HepG2 (cell line): ENCODE measurements around the gene MAML1. TPM values are rescaled to one million over a fixed set of nuclear protein-coding genes. Genes with fewer than 3 reads are reported as not detected.

ENCODE experiments used
- ATAC-seq: fragments of 200-7000 bp; cut with Tn5 transposase; 3 replicates; pipeline ENCODE4 v1.9.1; 2020; ENCODE audit warnings: mild to moderate bottlenecking, moderate library complexity
- BruUV-seq: library from RNA; stranded (reverse); fragments of 400-500 nt; replicated peaks from 2 replicates; lab custom pipeline; 2021; lab: Mats Ljungman, UMichigan
- CTCF ChIA-PET: fragments of 300-600 bp; formaldehyde crosslinking; extraction: SDS; loops from one replicate; lab custom pipeline; 2021; ENCODE audit warnings: low total read pairs, inconsistent platforms, low intra/inter-chr PET ratio; lab: Yijun Ruan, JAX
- POLR2A ChIA-PET: fragments of 350-600 bp; sonication (Branson Sonifier 250); formaldehyde crosslinking; loops from one replicate; lab custom pipeline; 2020; ENCODE audit warnings: antibody characterized with exemption, inconsistent platforms; lab: Yijun Ruan, JAX
- DNase-seq: peaks from one replicate; pipeline ENCODE4 v3.0.0-alpha.2; 2015; ENCODE audit warnings: low spot score
- FAIRE-seq: peaks from 3 replicates; lab custom pipeline; 2011; peaks lifted over from hg19 to GRCh38; lab: Jason Lieb, UNC
- H2AFZ ChIP-seq: one replicate; pipeline ENCODE4 v1.6.1; 2011; ENCODE audit warnings: low read length, inconsistent platforms
- H3K27ac ChIP-seq: fragments of 300-600 bp; 3 replicates; pipeline ENCODE4 v1.8.0; 2011; ENCODE audit warnings: mixed run types, mild to moderate bottlenecking, mixed read lengths, low read length, inconsistent platforms; ENCODE audit not compliant: insufficient read depth; ENCODE audit errors: extremely low read length
- H3K27me3 ChIP-seq, 2 experiments: fragments of 200-600 bp in 1 of 2; 2 replicates in 1 of 2; 3 replicates in 1 of 2; pipeline versions ENCODE4 v1.6.0 to v1.8.0; 2011; ENCODE audit warnings: low read length in 2 of 2, mild to moderate bottlenecking in 2 of 2, moderate library complexity in 2 of 2, inconsistent platforms in 1 of 2; ENCODE audit not compliant: insufficient read depth in 2 of 2, control insufficient read depth in 1 of 2
- H3K36me3 ChIP-seq, 2 experiments: fragments of 200-600 bp in 1 of 2; replicated peaks in 1 of 2; 2 replicates in 1 of 2; 3 replicates in 1 of 2; pipeline versions ENCODE4 v1.5.1 to v1.8.0; 2011; ENCODE audit warnings: low read length in 2 of 2, inconsistent platforms in 1 of 2; ENCODE audit not compliant: insufficient read depth in 2 of 2, control insufficient read depth in 1 of 2
- H3K4me1 ChIP-seq: 2 replicates; pipeline ENCODE4 v1.5.1; 2012; ENCODE audit warnings: low read length, inconsistent platforms; ENCODE audit not compliant: insufficient read depth
- H3K4me2 ChIP-seq: 2 replicates; pipeline ENCODE4 v1.6.0; 2011; ENCODE audit warnings: low read depth, low read length, inconsistent platforms
- H3K4me3 ChIP-seq, 3 experiments: fragments of 200-600 bp in 1 of 3; sonication (generic), shearing (Covaris generic) in 1 of 3; replicated peaks in 1 of 3; 2 replicates each; pipeline ENCODE4 v1.5.1; 2011 to 2016; ENCODE audit warnings: low read length in 3 of 3, inconsistent platforms in 2 of 3, low read depth in 2 of 3, mild to moderate bottlenecking in 2 of 3, control low read depth in 1 of 3, mixed read lengths in 1 of 3; ENCODE audit not compliant: insufficient read depth in 1 of 3
- H3K79me2 ChIP-seq: one replicate; pipeline ENCODE4 v1.6.1; 2011; ENCODE audit warnings: low read length, inconsistent platforms; ENCODE audit not compliant: insufficient read depth
- H3K9ac ChIP-seq: 2 replicates; pipeline ENCODE4 v1.6.0; 2011; ENCODE audit warnings: mild to moderate bottlenecking, low read depth, low read length, inconsistent platforms; ENCODE audit not compliant: insufficient read depth
- H3K9me3 ChIP-seq: 2 replicates; pipeline ENCODE4 v1.5.1; 2012; ENCODE audit warnings: mild to moderate bottlenecking, low read length
- H4K20me1 ChIP-seq: 2 replicates; pipeline ENCODE4 v1.6.0; 2011; ENCODE audit warnings: inconsistent platforms, mild to moderate bottlenecking, low read length, moderate library complexity; ENCODE audit not compliant: insufficient read depth
- GABPB1 ChIP-seq: IDR thresholded peaks from 2 replicates; pipeline ENCODE4 v1.6.1; 2016; ENCODE audit warnings: mild to moderate bottlenecking, missing genetic modification reagents, moderate library complexity, missing compliant biosample characterization
- JDP2 ChIP-seq: sonication (generic); formaldehyde crosslinking; IDR thresholded peaks from 2 replicates; pipeline ENCODE4 v1.8.1; 2022; ENCODE audit warnings: missing genetic modification reagents, borderline replicate concordance
- KAT2B ChIP-seq: fragments of 150-350 bp; IDR thresholded peaks from 2 replicates; pipeline ENCODE4 v1.6.1; 2014; ENCODE audit warnings: low read depth, low read length, borderline replicate concordance
- POGZ ChIP-seq: sonication (generic); formaldehyde crosslinking; IDR thresholded peaks from 2 replicates; pipeline ENCODE4 v1.4.0; 2020; ENCODE audit warnings: mild to moderate bottlenecking, missing genetic modification reagents
- POLR2A ChIP-seq, 2 experiments: IDR thresholded peaks; 2 replicates each; pipeline ENCODE4 v1.6.1; 2011; ENCODE audit warnings: low read depth in 2 of 2, low read length in 2 of 2, mild to moderate bottlenecking in 1 of 2, moderate library complexity in 1 of 2; ENCODE audit not compliant: insufficient read depth in 1 of 2
- POLR2AphosphoS5 ChIP-seq: IDR thresholded peaks from 2 replicates; pipeline ENCODE4 v1.6.1; 2012; ENCODE audit warnings: low read depth, low read length
- POLR2G ChIP-seq: fragments of 200-400 bp; formaldehyde crosslinking; IDR thresholded peaks from 2 replicates; pipeline ENCODE4 v1.6.1; 2018; ENCODE audit warnings: mild to moderate bottlenecking, low read depth, low read length, moderate library complexity
- RARG ChIP-seq: sonication (generic); formaldehyde crosslinking; IDR thresholded peaks from 2 replicates; pipeline ENCODE4 v1.4.0; 2020; ENCODE audit warnings: low read depth, mild to moderate bottlenecking, missing genetic modification reagents
- RFX3 ChIP-seq: IDR thresholded peaks from 2 replicates; pipeline ENCODE4 v1.6.1; 2016; ENCODE audit warnings: missing biosample characterization, missing genetic modification reagents
- SMAD3 ChIP-seq: sonication (generic); formaldehyde crosslinking; IDR thresholded peaks from 2 replicates; pipeline ENCODE4 v1.4.0; 2020; ENCODE audit warnings: missing genetic modification reagents
- TBX2 ChIP-seq: sonication (generic); formaldehyde crosslinking; IDR thresholded peaks from 2 replicates; pipeline ENCODE4 v1.5.0; 2020; ENCODE audit warnings: missing genetic modification reagents, mild to moderate bottlenecking, borderline replicate concordance
- ZBTB3 ChIP-seq: sonication (generic); formaldehyde crosslinking; IDR thresholded peaks from 2 replicates; pipeline ENCODE4 v1.4.0; 2020; ENCODE audit warnings: low read depth, mild to moderate bottlenecking, moderate library complexity, missing genetic modification reagents, borderline replicate concordance
- ZKSCAN5 ChIP-seq: sonication (generic); formaldehyde crosslinking; IDR thresholded peaks from 2 replicates; pipeline ENCODE4 v1.5.1; 2020; ENCODE audit warnings: mild to moderate bottlenecking, missing genetic modification reagents
- ZNF263 ChIP-seq: sonication (generic); formaldehyde crosslinking; IDR thresholded peaks from 2 replicates; pipeline ENCODE4 v1.4.0; 2020; ENCODE audit warnings: missing genetic modification reagents
- ZNF337 ChIP-seq: sonication (generic); formaldehyde crosslinking; IDR thresholded peaks from 2 replicates; pipeline ENCODE4 v1.5.1; 2020; ENCODE audit warnings: missing genetic modification reagents, low read depth, mild to moderate bottlenecking, borderline replicate concordance
- ZNF382 ChIP-seq: sonication (generic); formaldehyde crosslinking; IDR thresholded peaks from 2 replicates; pipeline ENCODE4 v1.5.0; 2020; ENCODE audit warnings: missing genetic modification reagents, mild to moderate bottlenecking, borderline replicate concordance
- WGBS: methylation state at CpG from one replicate; pipeline ENCODE4 v1.1.6; 2017; ENCODE audit warnings: low lambda C conversion rate; 5-methylcytosine and 5-hydroxymethylcytosine counted together
- in situ Hi-C: cut with HindIII; loops from 2 replicates; pipeline ENCODE4 v1.10.0; 2017; ENCODE audit warnings: low pct_unique_long_range_greater_than_20kb; ENCODE audit not compliant: extremely low pct_ligation_motif_present
- intact Hi-C: fragments of 100-400 bp; cut with micrococcal nuclease; formaldehyde crosslinking; loops from one replicate; pipeline ENCODE4 v1.10.0; 2022; ENCODE audit not compliant: unreplicated experiment
- polyA plus RNA-seq, 8 experiments: library from polyadenylated mRNA; depleted of rRNA in 3 of 8; stranded (reverse) in 7 of 8; unstranded in 1 of 8; fragments of >200 nt; fragmentation: Illumina TruSeq in 4 of 8; extraction: Trizol in 4 of 8; gene quantifications; 2 replicates each; pipeline versions ENCODE4 v1.2.1 to v1.2.3, GENCODE V29; 2011 to 2016; ENCODE audit warnings: low read depth in 4 of 8, missing spikeins in 1 of 8, mixed read lengths in 1 of 8; ENCODE audit not compliant: insufficient read depth in 1 of 8
- total RNA-seq, 5 experiments: library from RNA; depleted of rRNA; stranded (reverse); fragments of >200 nt; fragmentation: Illumina TruSeq; extraction: Trizol; gene quantifications; 2 replicates each; pipeline ENCODE4 v1.2.3, GENCODE V29; 2016; ENCODE audit warnings: low read depth in 1 of 5
- TF ChIP-seq, protein P1 (sequence below), 2 experiments: sonication (generic) in 1 of 2; formaldehyde crosslinking in 1 of 2; IDR thresholded peaks; 2 replicates each; pipeline versions ENCODE4 v1.4.0 to v1.6.1; 2018 to 2020; ENCODE audit warnings: missing genetic modification reagents in 2 of 2, borderline replicate concordance in 1 of 2, low read depth in 1 of 2, mild to moderate bottlenecking in 1 of 2, missing biosample characterization in 1 of 2
- TF ChIP-seq, protein P2 (sequence below): sonication (generic); formaldehyde crosslinking; IDR thresholded peaks from 2 replicates; pipeline ENCODE4 v1.4.0; 2020; ENCODE audit warnings: mild to moderate bottlenecking, missing genetic modification reagents
- TF ChIP-seq, protein P3 (sequence below): sonication (generic); formaldehyde crosslinking; IDR thresholded peaks from 2 replicates; pipeline ENCODE4 v1.4.0; 2020; ENCODE audit warnings: missing genetic modification reagents

MAML1 gene
- total and polyA plus RNA-seq, 2 of the 13 experiments (the other 11 are each of a cell fraction or from before 2014, with no cell fraction given) = 10.0 to 10.8 TPM

DNA sequence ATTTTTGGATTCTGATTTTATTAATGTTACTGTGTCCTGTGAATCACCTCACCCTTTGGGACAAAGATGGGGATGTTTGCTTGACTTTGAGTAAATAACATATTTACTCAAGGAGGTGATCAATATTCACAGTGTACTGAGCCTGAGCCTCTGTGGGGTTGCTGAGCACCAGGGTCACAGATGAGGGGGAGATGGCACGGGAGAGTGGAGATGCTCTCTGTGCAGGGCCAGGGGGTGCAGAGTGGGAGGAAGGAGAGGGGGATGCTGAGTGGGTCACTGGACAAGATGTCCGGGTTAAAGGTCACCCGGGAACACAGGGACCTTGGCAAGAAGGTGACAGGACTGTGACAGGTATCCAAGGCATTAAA lies 92.1 kb downstream of the MAML1 start:
- Histone ChIP-seq H3K9ac (no peak overlapping the region), H3K27me3 (no peaks in the 10 kb centered on the region), H2AFZ (no peak overlapping the region), H3K4me2 (peak overlapping the region; percentile 75), H3K9me3 (no peaks in the 10 kb centered on the region), H4K20me1 (peaks cover 52% of the 10 kb centered on the region), H3K79me2 (peaks cover 50% of the 10 kb centered on the region), H3K27ac (peak overlapping the region; percentile 62), H3K4me1 (peaks cover 82% of the 10 kb centered on the region), H3K36me3 (peaks cover 27 to 53% of the 10 kb centered on the region in 2 experiments), H3K4me3 (peak overlapping the region in 1 of 3 experiments; percentile 50; a peak in 2 of 6 replicates)
- ATAC-seq = peak; percentile 0; the same call in 1 of the 3 replicates
- FAIRE-seq = no peak
- in situ Hi-C loops (no loop called here), intact Hi-C loops (no loop called here)
- CTCF ChIA-PET = interaction anchor here (1.4 kb wide), 1 partner anchor 23 kb away, joined by 3 read pairs; no protein-coding TSS in a partner anchor
- BruUV-seq = no TSS peak
- no peak for DNase-seq
- WGBS = 28% methylated on average over 3 of the region's 3 CpGs
- POLR2A ChIA-PET = interaction anchor here (0.7 to 2.9 kb wide), 10 partner anchors 12 to 201 kb away, joined by 3 to 13 read pairs (median 8); partner anchors contain the start of gene HNRNPH1
- no peak for TF ChIP-seq RFX3 (CRISPR knock-in tag)
- no peak for TF ChIP-seq POGZ (CRISPR knock-in tag)
- peak; percentile 14; the same call in 1 of the 2 replicates for TF ChIP-seq POLR2G
- TF ChIP-seq POLR2AphosphoS5 = no peak
- no peak for TF ChIP-seq POLR2A (IDR thresholded peaks at IDR 0.05; ENCODE audit: insufficient read depth in 1 of 2, low read depth in 2 of 2, low read length in 2 of 2)
- no peak for TF ChIP-seq GABPB1
- TF ChIP-seq, protein P1, sequence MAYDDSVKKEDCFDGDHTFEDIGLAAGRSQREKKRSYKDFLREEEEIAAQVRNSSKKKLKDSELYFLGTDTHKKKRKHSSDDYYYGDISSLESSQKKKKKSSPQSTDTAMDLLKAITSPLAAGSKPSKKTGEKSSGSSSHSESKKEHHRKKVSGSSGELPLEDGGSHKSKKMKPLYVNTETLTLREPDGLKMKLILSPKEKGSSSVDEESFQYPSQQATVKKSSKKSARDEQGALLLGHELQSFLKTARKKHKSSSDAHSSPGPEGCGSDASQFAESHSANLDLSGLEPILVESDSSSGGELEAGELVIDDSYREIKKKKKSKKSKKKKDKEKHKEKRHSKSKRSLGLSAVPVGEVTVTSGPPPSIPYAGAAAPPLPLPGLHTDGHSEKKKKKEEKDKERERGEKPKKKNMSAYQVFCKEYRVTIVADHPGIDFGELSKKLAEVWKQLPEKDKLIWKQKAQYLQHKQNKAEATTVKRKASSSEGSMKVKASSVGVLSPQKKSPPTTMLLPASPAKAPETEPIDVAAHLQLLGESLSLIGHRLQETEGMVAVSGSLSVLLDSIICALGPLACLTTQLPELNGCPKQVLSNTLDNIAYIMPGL (CRISPR knock-in tag; IDR thresholded peaks at IDR 0.05; ENCODE audit: borderline replicate concordance in 1 of 2, low read depth in 1 of 2) = no peak
- no peak for TF ChIP-seq JDP2 (CRISPR knock-in tag)
- TF ChIP-seq, protein P2, sequence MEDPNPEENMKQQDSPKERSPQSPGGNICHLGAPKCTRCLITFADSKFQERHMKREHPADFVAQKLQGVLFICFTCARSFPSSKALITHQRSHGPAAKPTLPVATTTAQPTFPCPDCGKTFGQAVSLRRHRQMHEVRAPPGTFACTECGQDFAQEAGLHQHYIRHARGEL (CRISPR knock-in tag) = no peak
- TF ChIP-seq SMAD3 (CRISPR knock-in tag) = no peak
- peak; percentile 31; the same call in 1 of the 2 replicates for TF ChIP-seq TBX2 (CRISPR knock-in tag)
- TF ChIP-seq KAT2B = no peak
- TF ChIP-seq, protein P3, sequence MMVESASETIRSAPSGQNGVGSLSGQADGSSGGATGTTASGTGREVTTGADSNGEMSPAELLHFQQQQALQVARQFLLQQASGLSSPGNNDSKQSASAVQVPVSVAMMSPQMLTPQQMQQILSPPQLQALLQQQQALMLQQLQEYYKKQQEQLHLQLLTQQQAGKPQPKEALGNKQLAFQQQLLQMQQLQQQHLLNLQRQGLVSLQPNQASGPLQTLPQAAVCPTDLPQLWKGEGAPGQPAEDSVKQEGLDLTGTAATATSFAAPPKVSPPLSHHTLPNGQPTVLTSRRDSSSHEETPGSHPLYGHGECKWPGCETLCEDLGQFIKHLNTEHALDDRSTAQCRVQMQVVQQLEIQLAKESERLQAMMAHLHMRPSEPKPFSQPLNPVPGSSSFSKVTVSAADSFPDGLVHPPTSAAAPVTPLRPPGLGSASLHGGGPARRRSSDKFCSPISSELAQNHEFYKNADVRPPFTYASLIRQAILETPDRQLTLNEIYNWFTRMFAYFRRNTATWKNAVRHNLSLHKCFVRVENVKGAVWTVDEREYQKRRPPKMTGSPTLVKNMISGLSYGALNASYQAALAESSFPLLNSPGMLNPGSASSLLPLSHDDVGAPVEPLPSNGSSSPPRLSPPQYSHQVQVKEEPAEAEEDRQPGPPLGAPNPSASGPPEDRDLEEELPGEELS (CRISPR knock-in tag) = peak; percentile 74
- TF ChIP-seq ZBTB3 (CRISPR knock-in tag) = no peak
- no peak for TF ChIP-seq ZNF337
- TF ChIP-seq ZKSCAN5 = peak; percentile 88
- TF ChIP-seq ZNF382 (CRISPR knock-in tag) = no peak
- peak; percentile 64; the same call in 1 of the 2 replicates for TF ChIP-seq ZNF263 (CRISPR knock-in tag)
- no peak for TF ChIP-seq RARG (CRISPR knock-in tag)
